Peyer's patch (tissue), 4 donors: ENCODE results near the gene PDLIM7.

ENCODE experiments used
- CTCF ChIP-seq, 6 experiments: fragments of 450-650 bp in 4 of 6; fragments of 200-600 bp in 2 of 6; sonication (generic) in 1 of 6; IDR thresholded peaks; one replicate each; pipeline ENCODE4 v1.5.1; 2017 to 2019; ENCODE audit warnings: antibody characterized with exemption in 6 of 6, mild to moderate bottlenecking in 3 of 6, moderate library complexity in 1 of 6
- POLR2A ChIP-seq, 2 donors: fragments of 450-650 bp; IDR thresholded peaks; one replicate each; pipeline ENCODE4 v1.5.1; 2017; ENCODE audit warnings: antibody characterized with exemption in 2 of 2, mild to moderate bottlenecking in 2 of 2, moderate library complexity in 2 of 2

GRCh38 chr5:177474002-177474476, 23.4 kb downstream of the PDLIM7 start:
- no peak for TF ChIP-seq CTCF (IDR thresholded peaks at IDR 0.05)
- TF ChIP-seq POLR2A (IDR thresholded peaks at IDR 0.05): no peak
